ENCODE data around the gene SMURF1.

The SMURF1 gene

GRCh38 chr7:99016196-99016595 lies 127.7 kb downstream of the SMURF1 start:
- no peak for DNase-seq (ENCODE audit: extremely low read depth, low read depth)
- no peak overlapping the region for H3K4me3 ChIP-seq (replicated peaks; ENCODE audit: low read depth, low read length)
- no peak for TF ChIP-seq CTCF (IDR thresholded peaks at IDR 0.05; ENCODE audit: low read depth, low read length, missing control alignments)

- no peak for DNase-seq (ENCODE audit: extremely low read depth, low read depth)
- H3K4me3 ChIP-seq (replicated peaks; ENCODE audit: low read depth, low read length) = no peak overlapping the region
- no peak for TF ChIP-seq CTCF (IDR thresholded peaks at IDR 0.05; ENCODE audit: low read depth, low read length, missing control alignments)
These were observed 129.6 kb downstream of the SMURF1 start for GRCh38 chr7:99014113-99014985.

GRCh38 chr7:99013266-99014112 lies 130.4 kb downstream of the SMURF1 start:
- DNase-seq (ENCODE audit: extremely low read depth, low read depth) = no peak
- no peak overlapping the region for H3K4me3 ChIP-seq (replicated peaks; ENCODE audit: low read depth, low read length)
- TF ChIP-seq CTCF (IDR thresholded peaks at IDR 0.05; ENCODE audit: low read depth, low read length, missing control alignments) = no peak

GRCh38 chr7:99012722-99013121 lies 131.2 kb downstream of the SMURF1 start:
- no peak overlapping the region for H3K4me3 ChIP-seq (replicated peaks; ENCODE audit: low read depth, low read length)
- TF ChIP-seq CTCF (IDR thresholded peaks at IDR 0.05; ENCODE audit: low read depth, low read length, missing control alignments) = no peak
- no peak for DNase-seq (ENCODE audit: extremely low read depth, low read depth)

GRCh38 chr7:99011706-99012404 lies 132.1 kb downstream of the SMURF1 start:
- DNase-seq (ENCODE audit: extremely low read depth, low read depth) = no peak
- no peak for TF ChIP-seq CTCF (IDR thresholded peaks at IDR 0.05; ENCODE audit: low read depth, low read length, missing control alignments)
- no peak overlapping the region for H3K4me3 ChIP-seq (replicated peaks; ENCODE audit: low read depth, low read length)

- no peak for TF ChIP-seq CTCF (IDR thresholded peaks at IDR 0.05; ENCODE audit: low read depth, low read length, missing control alignments)
- no peak for DNase-seq (ENCODE audit: extremely low read depth, low read depth)
- no peak overlapping the region for H3K4me3 ChIP-seq (replicated peaks; ENCODE audit: low read depth, low read length)
These were observed 132.6 kb downstream of the SMURF1 start for GRCh38 chr7:99011341-99011705.
